Activated T-cell treated with anti-CD3 and anti-CD28 coated beads, Interleukin-2, amount 50 U/mL, for 24 hours (primary cell): ENCODE measurements around the gene NSFL1C.
A peak's percentile ranks its signal among the peaks of the same experiment; 100 is the strongest.
"Not testable (repeated sequence)": the region's sequence is repeated elsewhere in the genome, so short reads cannot be mapped to it uniquely, and the experiment has no call there.

Experiments used
- DNase-seq: peaks from one replicate; pipeline ENCODE4 v3.0.0-alpha.2; 2020
- H3K27ac Mint-ChIP-seq: 2 replicates; pipeline ENCODE4 v1.8.0; 2020; ENCODE audit warnings: mild to moderate bottlenecking, mixed read lengths
- H3K27me3 Mint-ChIP-seq: 2 replicates; pipeline ENCODE4 v1.8.0; 2020; ENCODE audit warnings: mixed read lengths
- H3K36me3 Mint-ChIP-seq: 2 replicates; pipeline ENCODE4 v1.8.0; 2020; ENCODE audit warnings: low read depth, mixed read lengths
- H3K4me1 Mint-ChIP-seq: 2 replicates; pipeline ENCODE4 v1.8.0; 2020; ENCODE audit warnings: low read depth, mixed read lengths
- H3K4me3 Mint-ChIP-seq: 2 replicates; pipeline ENCODE4 v1.8.0; 2020; ENCODE audit warnings: mild to moderate bottlenecking, moderate library complexity, mixed read lengths
- H3K9me3 Mint-ChIP-seq: 2 replicates; pipeline ENCODE4 v1.8.0; 2020; ENCODE audit warnings: mixed read lengths

Gene NSFL1C

DNA sequence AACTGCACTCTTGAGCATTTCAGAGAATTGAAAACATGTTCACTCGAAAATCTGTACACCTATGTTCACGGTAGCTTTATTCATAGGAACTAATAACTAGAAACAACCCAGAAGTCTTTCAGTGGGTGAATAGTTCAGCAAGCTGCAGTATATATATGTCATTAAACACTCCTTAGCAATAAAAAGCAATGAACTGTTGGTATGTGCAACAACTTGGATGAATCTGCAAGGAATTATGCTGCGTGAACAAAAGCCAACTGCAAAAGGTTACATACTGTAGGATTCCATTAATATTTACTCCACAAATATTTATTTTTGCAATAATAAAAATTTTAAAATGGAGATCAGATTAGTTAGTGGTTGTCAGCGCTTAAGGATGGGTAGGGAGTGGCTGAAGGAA, 51.7 kb downstream of the NSFL1C start:
- H3K9me3 Mint-ChIP-seq = peaks cover 10% of the 10 kb centered on the region

DNA sequence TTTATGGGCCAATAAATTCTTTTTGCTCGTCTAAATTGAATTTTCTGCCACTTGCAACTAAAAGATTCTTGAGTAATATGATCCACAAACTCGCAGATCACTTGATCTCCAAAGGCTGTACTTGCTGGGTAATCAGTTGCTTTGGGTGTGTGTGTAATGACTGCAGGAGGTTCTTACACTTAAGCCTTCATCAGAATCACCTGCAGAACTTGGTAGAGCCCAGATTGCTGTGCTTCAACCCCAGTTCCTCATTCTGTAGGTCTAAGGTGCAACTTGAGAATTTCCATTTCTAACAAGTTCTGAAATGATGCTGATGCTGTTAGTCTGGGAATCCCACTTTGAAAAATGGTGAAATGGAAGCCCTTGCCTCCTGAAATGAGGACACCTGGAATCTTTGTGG, 60.8 kb downstream of the NSFL1C start:
- no peak for DNase-seq
- Mint-ChIP-seq H3K4me1 (peaks cover 14% of the 10 kb centered on the region), H3K27me3 (peaks cover 2% of the 10 kb centered on the region), H3K9me3 (no peaks in the 10 kb centered on the region), H3K36me3 (no peaks in the 10 kb centered on the region), H3K4me3 (no peak overlapping the region), H3K27ac (no peak overlapping the region)

More for the DNA sequence above, 51.7 kb downstream of the NSFL1C start:
- DNase-seq = no peak
- peaks cover 9% of the 10 kb centered on the region for H3K4me1 Mint-ChIP-seq
- H3K27me3 Mint-ChIP-seq = no peaks in the 10 kb centered on the region
- no peak overlapping the region for H3K27ac Mint-ChIP-seq
- H3K4me3 Mint-ChIP-seq = no peak overlapping the region
- peaks cover 3% of the 10 kb centered on the region for H3K36me3 Mint-ChIP-seq

DNA sequence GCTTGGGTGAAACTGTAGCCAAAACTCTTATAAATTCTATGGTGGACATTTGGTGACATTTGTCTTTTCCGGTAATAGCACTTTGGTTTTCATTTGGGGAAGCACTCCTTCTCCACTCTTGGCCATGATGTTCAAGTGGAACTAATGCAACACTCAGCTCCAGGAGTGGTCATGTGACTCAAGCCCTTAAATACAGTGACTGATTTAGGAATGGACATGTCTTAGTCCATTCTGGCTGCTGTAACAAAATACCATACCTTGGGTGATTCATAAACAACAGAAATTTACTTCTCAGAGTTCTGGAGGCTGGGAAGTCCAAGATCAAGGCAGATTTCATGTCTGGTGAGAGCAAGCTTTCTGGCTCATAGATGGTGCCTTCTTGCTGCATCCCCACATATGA, 63.0 kb downstream of the NSFL1C start:
- no peak overlapping the region for H3K4me3 Mint-ChIP-seq
- DNase-seq = no peak
- no peak overlapping the region for H3K27ac Mint-ChIP-seq

DNA sequence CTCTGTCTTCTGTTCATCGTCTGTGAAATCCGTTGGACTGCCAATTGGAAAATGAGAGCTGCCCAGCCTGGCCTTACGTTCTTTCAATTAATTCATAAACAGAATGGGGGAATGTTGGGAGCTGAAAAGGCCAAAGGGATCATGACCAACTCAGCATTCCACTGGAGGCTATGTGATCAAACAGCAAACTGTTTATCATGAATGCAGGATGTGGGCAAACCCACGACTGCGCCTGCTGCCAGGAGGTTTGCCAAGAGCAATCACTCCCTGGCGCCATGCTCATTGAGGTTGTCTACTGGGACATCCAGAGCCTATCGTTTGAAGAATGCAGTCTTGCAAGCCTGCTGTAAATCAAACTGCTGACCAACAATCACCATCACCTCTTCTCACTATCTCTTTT, 64.5 kb downstream of the NSFL1C start:
- Mint-ChIP-seq H3K36me3 (no peaks in the 10 kb centered on the region), H3K4me1 (peaks cover 15% of the 10 kb centered on the region), H3K27ac (no peak overlapping the region), H3K9me3 (no peaks in the 10 kb centered on the region), H3K4me3 (no peak overlapping the region), H3K27me3 (no peaks in the 10 kb centered on the region)
- no peak for DNase-seq

More for the DNA sequence above, 63.0 kb downstream of the NSFL1C start:
- Mint-ChIP-seq H3K4me1 (peaks cover 14% of the 10 kb centered on the region), H3K9me3 (no peaks in the 10 kb centered on the region), H3K27me3 (peaks cover 2% of the 10 kb centered on the region), H3K36me3 (no peaks in the 10 kb centered on the region)

DNA sequence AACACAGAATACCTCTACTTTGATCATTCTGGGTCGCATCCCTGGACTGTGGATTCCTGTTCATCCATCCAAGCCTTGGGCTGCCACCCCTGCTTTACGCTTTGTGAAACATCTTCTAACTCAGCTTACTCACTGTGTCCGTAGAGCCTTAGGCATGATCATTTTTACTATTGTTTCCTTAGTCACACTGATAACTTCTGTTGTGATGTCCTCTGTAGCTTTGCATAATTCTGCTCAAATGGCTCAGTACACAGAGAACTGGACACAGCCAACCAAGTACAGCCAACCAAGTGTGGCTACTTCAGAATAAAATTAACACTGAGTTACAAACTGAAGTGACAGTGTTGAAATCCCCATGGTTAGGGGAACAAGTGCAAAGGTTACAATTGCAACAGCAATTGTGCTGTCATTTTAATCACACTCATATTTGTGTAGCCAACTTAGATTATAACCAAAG, 65.2 kb downstream of the NSFL1C start:
- DNase-seq = no peak
- H3K27me3 Mint-ChIP-seq = no peaks in the 10 kb centered on the region

DNA sequence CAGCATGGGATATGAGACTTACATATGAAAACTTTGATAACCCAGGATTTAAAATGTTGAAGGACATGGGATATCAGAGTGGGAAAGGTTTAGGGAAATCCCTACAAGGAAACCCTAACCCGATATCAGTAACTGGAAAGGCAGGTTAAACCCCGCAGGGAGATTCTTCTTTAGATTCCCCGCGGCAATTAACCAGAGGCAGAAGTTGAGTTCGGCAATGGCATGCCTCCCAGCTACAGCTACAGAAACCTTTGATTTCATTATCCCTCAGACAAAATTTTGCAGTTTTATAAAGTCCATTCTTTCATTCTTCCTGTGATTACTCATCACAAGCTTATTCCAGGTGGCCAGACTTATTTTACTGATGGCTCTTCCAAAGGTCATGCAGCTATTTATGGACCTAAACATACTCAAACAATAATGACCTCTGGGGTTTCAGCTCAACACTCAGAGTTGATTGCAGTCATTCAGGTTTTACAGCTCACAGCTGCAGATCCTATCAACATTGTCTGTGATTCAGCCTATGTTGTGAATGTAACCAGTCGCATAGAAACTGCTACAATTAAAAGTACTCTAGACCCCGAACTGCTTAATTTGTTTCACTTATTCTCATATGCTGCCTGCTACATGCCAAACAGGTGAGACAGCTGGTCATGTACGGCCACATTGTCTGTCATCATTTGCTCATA, 66.8 kb downstream of the NSFL1C start:
- H3K4me3 Mint-ChIP-seq, H3K27ac Mint-ChIP-seq, H3K27me3 Mint-ChIP-seq, H3K9me3 Mint-ChIP-seq, H3K36me3 Mint-ChIP-seq, DNase-seq: not testable (repeated sequence)
- H3K4me1 Mint-ChIP-seq = peaks cover 23% of the 10 kb centered on the region

More for the DNA sequence above, 65.2 kb downstream of the NSFL1C start:
- H3K27ac Mint-ChIP-seq = no peak overlapping the region
- H3K36me3 Mint-ChIP-seq = no peaks in the 10 kb centered on the region
- H3K4me1 Mint-ChIP-seq = peaks cover 22% of the 10 kb centered on the region
- H3K9me3 Mint-ChIP-seq = no peaks in the 10 kb centered on the region
- no peak overlapping the region for H3K4me3 Mint-ChIP-seq

DNA sequence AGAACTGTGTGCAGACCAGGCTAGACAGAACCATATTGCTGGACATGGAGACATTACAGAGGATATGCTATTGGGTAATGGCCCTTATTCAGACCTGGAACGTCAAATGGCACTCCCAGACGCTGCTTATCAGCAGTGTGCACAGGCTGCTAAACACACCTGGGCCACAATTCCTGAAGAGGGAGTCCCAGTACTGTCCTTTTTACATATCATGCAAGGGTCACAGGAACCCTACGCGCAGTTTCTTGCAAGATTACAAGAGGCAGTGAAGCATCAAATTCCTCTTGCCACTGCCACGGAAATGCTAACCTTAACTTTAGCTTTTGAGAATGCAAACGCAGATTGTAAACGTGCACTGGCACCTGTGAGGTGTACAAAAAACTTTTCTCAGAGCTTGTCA, 68.5 kb downstream of the NSFL1C start:
- not testable (repeated sequence) for H3K36me3 Mint-ChIP-seq, H3K27me3 Mint-ChIP-seq, DNase-seq, H3K27ac Mint-ChIP-seq, H3K9me3 Mint-ChIP-seq, H3K4me3 Mint-ChIP-seq
- H3K4me1 Mint-ChIP-seq = peaks cover 32% of the 10 kb centered on the region

DNA sequence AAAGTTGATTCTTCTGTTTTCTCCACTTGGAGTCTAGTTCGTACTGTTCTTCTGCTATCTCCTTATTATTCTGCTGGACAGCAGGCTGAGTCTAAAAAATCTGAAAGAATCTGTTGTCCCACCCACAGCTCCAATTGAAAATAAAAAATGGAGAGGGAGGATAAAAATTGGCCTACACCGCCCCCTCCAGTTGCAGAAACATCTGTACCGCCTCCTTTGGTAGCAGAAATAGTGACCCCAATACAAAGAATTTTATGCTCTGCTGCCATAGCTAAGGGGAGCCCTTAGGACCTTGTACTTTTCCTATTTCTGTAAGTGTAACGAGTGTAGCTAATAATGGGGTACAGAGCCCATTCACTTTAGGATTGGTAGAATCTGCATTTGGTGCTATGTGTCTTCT, 68.9 kb downstream of the NSFL1C start:
- Mint-ChIP-seq H3K4me1 (peaks cover 31% of the 10 kb centered on the region), H3K36me3 (no peaks in the 10 kb centered on the region), H3K27me3 (no peaks in the 10 kb centered on the region), H3K27ac (no peak overlapping the region), H3K4me3 (no peak overlapping the region), H3K9me3 (no peaks in the 10 kb centered on the region)
- no peak for DNase-seq

DNA sequence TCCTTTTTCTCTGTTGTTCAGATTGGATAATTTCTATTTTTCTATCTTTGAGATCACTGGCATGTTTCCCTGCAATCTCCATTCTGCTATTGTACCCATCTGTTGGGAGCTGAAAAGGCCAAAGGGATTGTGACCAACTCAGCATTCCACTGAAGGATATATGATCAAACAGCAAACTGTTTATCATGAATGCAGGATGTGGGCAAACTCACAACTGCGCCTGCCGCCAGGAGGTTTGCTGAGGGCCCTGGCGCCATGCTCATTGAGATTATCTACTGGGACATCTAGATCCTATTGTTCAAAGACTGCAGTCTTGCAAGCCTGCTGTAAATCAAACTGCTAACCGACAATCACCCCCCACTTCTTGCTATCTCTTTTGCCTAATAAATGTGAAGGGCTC, 69.9 kb downstream of the NSFL1C start:
- no peak overlapping the region for H3K4me3 Mint-ChIP-seq
- H3K27me3 Mint-ChIP-seq = no peaks in the 10 kb centered on the region
- H3K36me3 Mint-ChIP-seq = peaks cover 7% of the 10 kb centered on the region
- H3K4me1 Mint-ChIP-seq = peaks cover 25% of the 10 kb centered on the region
- DNase-seq = no peak
- no peaks in the 10 kb centered on the region for H3K9me3 Mint-ChIP-seq
- no peak overlapping the region for H3K27ac Mint-ChIP-seq

DNA sequence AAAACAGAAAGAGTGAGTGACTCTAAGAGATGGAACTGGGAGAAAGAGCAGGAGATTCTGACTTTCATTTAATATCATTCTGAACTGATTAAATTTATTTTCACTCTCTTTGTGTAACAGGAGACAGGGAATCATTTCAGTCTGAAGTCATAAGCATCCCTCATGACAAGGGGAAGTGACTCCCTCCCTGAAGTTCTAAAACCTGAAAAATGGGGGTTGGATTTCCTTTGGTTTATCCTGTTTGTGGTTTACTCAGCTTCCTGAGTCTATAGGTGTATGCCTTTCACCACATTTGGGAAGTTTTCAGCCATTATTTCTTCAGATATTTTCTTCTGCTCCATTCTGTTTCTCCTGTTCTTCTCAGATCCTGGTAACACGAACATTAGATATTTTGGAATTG, 70.4 kb downstream of the NSFL1C start:
- Mint-ChIP-seq H3K27me3 (no peaks in the 10 kb centered on the region), H3K36me3 (peaks cover 10% of the 10 kb centered on the region), H3K4me1 (peaks cover 27% of the 10 kb centered on the region), H3K27ac (no peak overlapping the region), H3K9me3 (no peaks in the 10 kb centered on the region), H3K4me3 (no peak overlapping the region)
- no peak for DNase-seq

DNA sequence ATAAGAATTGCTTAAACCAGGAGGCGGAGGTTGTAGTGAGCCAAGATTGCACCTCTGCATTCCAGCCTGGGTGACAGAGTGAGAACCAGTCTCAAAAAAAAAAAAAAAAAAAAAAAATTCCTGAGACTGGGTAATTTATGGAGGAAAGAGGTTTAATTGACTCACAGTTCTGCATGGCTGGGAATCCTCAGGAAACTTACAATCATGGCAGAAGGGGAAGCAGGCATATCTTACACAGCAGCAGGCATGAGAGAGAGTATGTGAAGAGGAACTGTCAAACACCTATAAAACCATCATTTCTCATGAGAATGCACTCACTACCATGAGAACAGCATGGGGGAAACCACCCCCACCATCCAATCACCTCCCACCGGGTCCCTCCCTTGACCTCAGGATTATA, 72.0 kb downstream of the NSFL1C start:
- Mint-ChIP-seq H3K27ac (no peak overlapping the region), H3K36me3 (peaks cover 24% of the 10 kb centered on the region), H3K4me3 (no peak overlapping the region), H3K4me1 (peaks cover 43% of the 10 kb centered on the region), H3K9me3 (no peaks in the 10 kb centered on the region), H3K27me3 (no peaks in the 10 kb centered on the region)
- DNase-seq = no peak

DNA sequence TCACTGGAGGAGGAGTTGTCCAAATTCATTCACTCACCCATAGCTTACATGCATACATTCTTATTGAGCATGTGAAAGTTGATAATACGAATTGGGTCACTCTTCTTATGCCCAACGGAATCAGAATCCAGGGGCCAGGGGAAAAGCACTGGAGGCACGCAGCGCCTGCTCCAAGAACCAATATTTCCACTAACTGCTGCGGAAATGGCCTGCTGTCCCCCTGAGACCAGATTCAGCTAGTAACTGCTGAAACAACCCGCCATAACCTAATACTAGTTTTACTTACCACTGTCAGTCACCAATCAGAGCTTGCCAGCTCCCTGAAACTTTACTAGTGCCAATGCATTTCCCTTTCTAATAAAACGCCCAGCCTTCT, 73.2 kb downstream of the NSFL1C start:
- Mint-ChIP-seq H3K9me3 (no peaks in the 10 kb centered on the region), H3K4me3 (peak overlapping the region; percentile 91), H3K27ac (peak overlapping the region; percentile 97), H3K27me3 (no peaks in the 10 kb centered on the region), H3K36me3 (peaks cover 32% of the 10 kb centered on the region), H3K4me1 (peaks cover 55% of the 10 kb centered on the region)
- DNase-seq = no peak

DNA sequence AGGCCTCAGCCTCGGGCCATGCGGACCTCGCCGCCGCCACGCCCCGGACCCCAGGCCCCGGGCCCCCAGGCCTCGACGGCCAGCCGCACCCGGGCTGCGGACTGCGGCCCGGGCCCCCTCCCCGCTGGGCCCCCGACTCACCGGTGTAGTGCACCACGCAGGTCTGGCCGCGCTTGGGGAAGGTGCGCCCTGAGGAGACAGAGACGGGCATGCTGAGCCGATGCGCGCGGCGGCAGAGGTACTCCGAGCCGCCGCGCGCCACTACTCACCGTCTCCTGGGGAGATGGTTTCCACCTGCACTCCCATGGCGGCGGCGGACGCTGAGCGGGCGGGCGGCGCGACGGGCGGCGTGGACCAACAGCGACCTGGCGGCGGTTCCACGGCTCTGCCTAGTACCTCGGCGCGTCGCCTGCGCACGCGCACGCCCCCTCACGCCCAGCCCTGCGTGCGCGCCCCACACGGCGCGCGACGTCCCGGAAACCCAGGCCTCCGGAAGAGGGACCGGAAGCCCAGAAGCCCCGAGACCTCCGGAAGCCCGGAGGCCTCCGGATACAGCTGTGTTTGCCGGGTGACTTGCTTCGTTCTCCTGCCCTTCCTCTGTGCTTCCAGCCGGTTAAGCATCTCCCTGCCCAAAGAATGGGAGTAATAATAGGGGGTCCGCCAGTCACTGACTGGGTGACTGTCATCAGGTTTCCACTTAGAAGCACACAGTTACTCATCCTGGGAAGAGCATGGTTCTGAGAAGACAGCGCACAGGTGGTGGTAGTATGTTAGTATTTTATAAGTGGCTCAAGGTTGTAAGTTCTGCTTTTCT, 73.7 kb downstream of the NSFL1C start, which contains the start of gene FKBP1A:
TSS of gene FKBP1A (minus strand) at position 362 of the 814 bp plus-strand sequence. CDS start at position 306, 56 bp downstream.
- H3K27ac Mint-ChIP-seq = peak within 1 kb of the TSS; percentile 97
- H3K4me3 Mint-ChIP-seq = peak within 1 kb of the TSS; percentile 91
- H3K4me1 Mint-ChIP-seq = peaks cover 60% of the 10 kb centered on the region

DNA sequence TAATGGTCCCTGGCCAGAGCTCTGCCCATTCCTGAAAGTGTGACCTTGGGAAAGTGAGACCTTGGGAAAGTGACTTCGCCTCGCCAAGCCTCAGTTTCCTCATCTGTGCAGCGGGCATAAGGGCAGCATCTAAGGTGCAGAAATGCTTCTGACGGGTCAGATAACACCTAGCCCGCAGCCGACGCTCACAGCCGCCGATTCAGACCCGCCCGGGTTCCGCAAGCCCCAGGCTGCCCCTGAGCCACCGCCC, 74.3 kb downstream of the NSFL1C start:
- no peak for DNase-seq
- Mint-ChIP-seq H3K27me3 (no peaks in the 10 kb centered on the region), H3K9me3 (no peaks in the 10 kb centered on the region), H3K4me1 (peaks cover 65% of the 10 kb centered on the region), H3K36me3 (peaks cover 43% of the 10 kb centered on the region), H3K27ac (peak overlapping the region; percentile 95), H3K4me3 (peak overlapping the region; percentile 91)

More for the DNA sequence above, 73.7 kb downstream of the NSFL1C start, which contains the start of gene FKBP1A:
- H3K27me3 Mint-ChIP-seq = no peaks in the 10 kb centered on the region
- H3K9me3 Mint-ChIP-seq = no peaks in the 10 kb centered on the region
- DNase-seq = peak; percentile 94
- peaks cover 38% of the 10 kb centered on the region for H3K36me3 Mint-ChIP-seq
